GM18907 (cell line): Measurements from ENCODE around the gene KIZ.

Source experiments
- ATAC-seq: cut with Tn5 transposase; IDR thresholded peaks from one replicate; pipeline ENCODE4 v1.9.1; 2021; ENCODE audit warnings: mild to moderate bottlenecking, moderate library complexity; ENCODE audit not compliant: unreplicated experiment

The KIZ gene

GRCh38 chr20:21125849-21126580, at the start of gene KIZ:
KIZ (plus strand) TSS chr20:21126082; CDS start chr20:21126116, 34 bp downstream.
- ATAC-seq, result peak; percentile 99

- ATAC-seq, result no peak
These were observed 48.0 kb upstream of the KIZ start for GRCh38 chr20:21077809-21078345.

GRCh38 chr20:21082584-21082983, 43.3 kb upstream of the KIZ start:
- ATAC-seq, result no peak

GRCh38 chr20:21083825-21084325, 42.0 kb upstream of the KIZ start:
- ATAC-seq, result no peak

GRCh38 chr20:21087862-21088540, 37.9 kb upstream of the KIZ start:
- ATAC-seq, result no peak

GRCh38 chr20:21089391-21089790, 36.5 kb upstream of the KIZ start:
- no peak for ATAC-seq

GRCh38 chr20:21090111-21090618, 35.7 kb upstream of the KIZ start:
- no peak for ATAC-seq

GRCh38 chr20:21090721-21091120, 35.2 kb upstream of the KIZ start:
- no peak for ATAC-seq

- no peak for ATAC-seq
These were observed 33.1 kb upstream of the KIZ start for GRCh38 chr20:21092806-21093205.

GRCh38 chr20:21096321-21097043, 29.4 kb upstream of the KIZ start:
- no peak for ATAC-seq

- peak; percentile 40 for ATAC-seq
These were observed 25.9 kb upstream of the KIZ start for GRCh38 chr20:21099751-21100577.

GRCh38 chr20:21100578-21101452, 25.1 kb upstream of the KIZ start:
- no peak for ATAC-seq

- no peak for ATAC-seq
These were observed 24.4 kb upstream of the KIZ start for GRCh38 chr20:21101453-21101931.

- ATAC-seq, result no peak
These were observed 23.8 kb upstream of the KIZ start for GRCh38 chr20:21101932-21102575.

GRCh38 chr20:21102603-21103311, 23.1 kb upstream of the KIZ start:
- ATAC-seq, result peak; percentile 41

- ATAC-seq, result no peak
These were observed 22.1 kb upstream of the KIZ start for GRCh38 chr20:21103582-21104465.

- no peak for ATAC-seq
These were observed 21.5 kb upstream of the KIZ start for GRCh38 chr20:21104466-21104761.
